ENCODE data around the gene OR6J1.

Gene OR6J1

GRCh38 chr14:22664261-22664660 lies 20.1 kb upstream of the OR6J1 start:
- Mint-ChIP-seq H3K4me3 (no peak overlapping the region), H3K27ac (no peak overlapping the region), H3K36me3 (ENCODE audit: low read depth) (no peaks in the 10 kb centered on the region), H3K27me3 (peaks cover 2% of the 10 kb centered on the region), H3K4me1 (ENCODE audit: low read depth) (no peaks in the 10 kb centered on the region), H3K9me3 (no peaks in the 10 kb centered on the region)
- intact Hi-C loops (cut with micrococcal nuclease), result no loop called here

GRCh38 chr14:22660654-22661053 lies 16.5 kb upstream of the OR6J1 start:
- H3K4me1 Mint-ChIP-seq (ENCODE audit: low read depth), result no peaks in the 10 kb centered on the region
- no peak overlapping the region for H3K4me3 Mint-ChIP-seq
- H3K27ac Mint-ChIP-seq, result no peak overlapping the region
- no peaks in the 10 kb centered on the region for H3K27me3 Mint-ChIP-seq
- H3K36me3 Mint-ChIP-seq (ENCODE audit: low read depth), result no peaks in the 10 kb centered on the region
- H3K9me3 Mint-ChIP-seq, result no peaks in the 10 kb centered on the region
- intact Hi-C loops (cut with micrococcal nuclease), result no loop called here

DNA sequence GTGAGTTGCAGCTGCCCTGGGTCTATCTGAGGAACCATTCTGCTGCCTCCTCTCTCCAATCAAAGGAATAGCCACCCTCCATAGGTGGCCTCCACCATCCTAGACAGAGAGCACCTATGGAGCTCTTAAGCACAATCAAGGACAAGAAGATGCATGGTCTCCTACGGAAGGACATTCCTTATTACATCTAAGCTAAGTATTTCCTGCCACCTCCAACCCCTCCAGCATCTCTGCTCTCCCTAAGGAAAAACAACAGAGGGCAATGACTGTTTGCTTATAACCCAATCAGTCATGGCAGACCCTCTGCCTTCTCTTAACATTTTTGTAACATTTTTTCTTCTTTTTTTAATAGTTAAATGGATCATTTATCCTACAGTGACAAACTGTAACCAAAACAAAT lies 14.8 kb upstream of the OR6J1 start:
- Mint-ChIP-seq H3K27me3 (no peaks in the 10 kb centered on the region), H3K4me3 (no peak overlapping the region), H3K36me3 (ENCODE audit: low read depth) (no peaks in the 10 kb centered on the region), H3K27ac (no peak overlapping the region), H3K4me1 (ENCODE audit: low read depth) (no peaks in the 10 kb centered on the region), H3K9me3 (no peaks in the 10 kb centered on the region)
- intact Hi-C loops (cut with micrococcal nuclease), result loop anchor here (1.0 to 2.0 kb wide), 2 partner anchors 160 to 194 kb away; no protein-coding TSS in a partner anchor

GRCh38 chr14:22657861-22658260 lies 13.7 kb upstream of the OR6J1 start:
- no peak overlapping the region for H3K4me3 Mint-ChIP-seq
- intact Hi-C loops (cut with micrococcal nuclease), result loop anchor here (1.0 to 2.0 kb wide), 2 partner anchors 161 to 195 kb away; no protein-coding TSS in a partner anchor
- no peaks in the 10 kb centered on the region for H3K9me3 Mint-ChIP-seq
- no peaks in the 10 kb centered on the region for H3K4me1 Mint-ChIP-seq (ENCODE audit: low read depth)
- H3K36me3 Mint-ChIP-seq (ENCODE audit: low read depth), result no peaks in the 10 kb centered on the region
- H3K27ac Mint-ChIP-seq, result no peak overlapping the region
- peaks cover 3% of the 10 kb centered on the region for H3K27me3 Mint-ChIP-seq

- Mint-ChIP-seq H3K27ac (no peak overlapping the region), H3K36me3 (ENCODE audit: low read depth) (no peaks in the 10 kb centered on the region), H3K4me1 (ENCODE audit: low read depth) (no peaks in the 10 kb centered on the region), H3K27me3 (peaks cover 5% of the 10 kb centered on the region), H3K4me3 (no peak overlapping the region), H3K9me3 (no peaks in the 10 kb centered on the region)
- intact Hi-C loops (cut with micrococcal nuclease), result no loop called here
Observed at GRCh38 chr14:22656945-22657731, 13.0 kb upstream of the OR6J1 start.

- no peaks in the 10 kb centered on the region for H3K4me1 Mint-ChIP-seq (ENCODE audit: low read depth)
- H3K4me3 Mint-ChIP-seq, result no peak overlapping the region
- H3K27ac Mint-ChIP-seq, result no peak overlapping the region
- H3K9me3 Mint-ChIP-seq, result no peaks in the 10 kb centered on the region
- H3K36me3 Mint-ChIP-seq (ENCODE audit: low read depth), result no peaks in the 10 kb centered on the region
- peaks cover 5% of the 10 kb centered on the region for H3K27me3 Mint-ChIP-seq
- intact Hi-C loops (cut with micrococcal nuclease), result no loop called here
Observed at GRCh38 chr14:22656226-22656625, 12.1 kb upstream of the OR6J1 start.

GRCh38 chr14:22653012-22653621 lies 9.0 kb upstream of the OR6J1 start:
- H3K9me3 Mint-ChIP-seq, result no peaks in the 10 kb centered on the region
- H3K36me3 Mint-ChIP-seq (ENCODE audit: low read depth), result no peaks in the 10 kb centered on the region
- H3K4me3 Mint-ChIP-seq, result no peak overlapping the region
- H3K27ac Mint-ChIP-seq, result no peak overlapping the region
- intact Hi-C loops (cut with micrococcal nuclease), result loop anchor here (1.0 to 2.0 kb wide), 2 partner anchors 83 to 96 kb away; no protein-coding TSS in a partner anchor
- H3K27me3 Mint-ChIP-seq, result peaks cover 8% of the 10 kb centered on the region
- no peaks in the 10 kb centered on the region for H3K4me1 Mint-ChIP-seq (ENCODE audit: low read depth)

GRCh38 chr14:22651586-22651985 lies 7.4 kb upstream of the OR6J1 start:
- Mint-ChIP-seq H3K27ac (no peak overlapping the region), H3K36me3 (ENCODE audit: low read depth) (no peaks in the 10 kb centered on the region), H3K9me3 (no peaks in the 10 kb centered on the region), H3K27me3 (peaks cover 8% of the 10 kb centered on the region), H3K4me1 (ENCODE audit: low read depth) (peaks cover 9% of the 10 kb centered on the region), H3K4me3 (no peak overlapping the region)
- intact Hi-C loops (cut with micrococcal nuclease), result no loop called here

DNA sequence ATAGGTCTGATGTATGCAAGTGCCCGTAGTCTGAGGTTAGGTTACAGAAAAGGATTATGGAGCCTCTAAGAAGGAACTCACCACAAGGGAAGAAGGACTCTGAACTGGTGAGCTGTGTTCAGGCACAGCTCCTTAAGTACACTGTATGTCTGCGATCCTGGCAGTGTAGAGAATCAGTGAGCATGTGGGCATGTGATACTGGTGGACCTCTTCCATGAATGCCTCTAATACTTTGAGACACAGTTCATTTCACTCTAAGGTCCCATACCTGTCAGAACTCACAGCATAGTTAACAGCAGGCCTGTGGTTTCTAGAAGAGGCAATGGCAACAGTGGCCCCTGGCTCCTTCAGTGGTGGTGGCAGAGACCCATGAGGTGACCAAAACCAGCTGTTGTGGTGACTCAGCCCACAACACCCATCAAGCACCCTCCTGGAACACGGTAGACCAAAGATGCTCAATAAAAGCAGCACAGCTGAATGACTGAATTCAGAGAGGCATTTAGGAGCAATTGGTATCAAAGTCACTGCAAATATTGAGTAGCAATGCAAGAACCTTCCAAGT lies 6.9 kb upstream of the OR6J1 start:
- intact Hi-C loops (cut with micrococcal nuclease), result no loop called here
- no peak overlapping the region for H3K27ac Mint-ChIP-seq
- H3K4me3 Mint-ChIP-seq, result no peak overlapping the region
- no peaks in the 10 kb centered on the region for H3K9me3 Mint-ChIP-seq
- no peaks in the 10 kb centered on the region for H3K36me3 Mint-ChIP-seq (ENCODE audit: low read depth)
- peaks cover 8% of the 10 kb centered on the region for H3K27me3 Mint-ChIP-seq
- H3K4me1 Mint-ChIP-seq (ENCODE audit: low read depth), result peaks cover 13% of the 10 kb centered on the region

GRCh38 chr14:22650046-22650739 lies 6.0 kb upstream of the OR6J1 start:
- no peak overlapping the region for H3K4me3 Mint-ChIP-seq

DNA sequence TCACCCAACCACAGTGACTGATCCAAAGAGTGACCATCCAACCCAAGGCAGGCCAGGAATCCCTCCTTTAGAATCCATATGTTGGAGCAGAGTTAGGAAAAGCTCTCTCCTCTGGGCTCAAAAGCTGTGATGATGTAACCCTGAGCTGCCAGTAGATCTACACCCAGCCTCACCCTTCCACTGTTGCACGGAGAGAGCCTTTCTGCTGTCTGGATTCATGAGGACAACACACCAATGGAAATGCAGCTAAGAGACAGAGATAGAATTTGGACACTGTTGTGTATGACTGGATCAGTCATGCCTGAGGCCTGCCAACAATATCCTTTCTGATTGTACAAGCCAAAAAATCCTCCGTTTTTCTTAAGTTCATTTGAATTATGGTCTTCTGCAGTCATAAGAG lies 4.4 kb upstream of the OR6J1 start:
- Mint-ChIP-seq H3K36me3 (ENCODE audit: low read depth) (no peaks in the 10 kb centered on the region), H3K27ac (no peak overlapping the region), H3K9me3 (no peaks in the 10 kb centered on the region), H3K4me3 (no peak overlapping the region), H3K4me1 (ENCODE audit: low read depth) (peaks cover 17% of the 10 kb centered on the region), H3K27me3 (peaks cover 23% of the 10 kb centered on the region)
- intact Hi-C loops (cut with micrococcal nuclease), result no loop called here

More at GRCh38 chr14:22650046-22650739, 6.0 kb upstream of the OR6J1 start:
- Mint-ChIP-seq H3K9me3 (no peaks in the 10 kb centered on the region), H3K4me1 (ENCODE audit: low read depth) (peaks cover 17% of the 10 kb centered on the region), H3K27me3 (peaks cover 9% of the 10 kb centered on the region), H3K36me3 (ENCODE audit: low read depth) (no peaks in the 10 kb centered on the region), H3K27ac (no peak overlapping the region)
- intact Hi-C loops (cut with micrococcal nuclease), result no loop called here

GRCh38 chr14:22646570-22647254 lies 2.6 kb upstream of the OR6J1 start:
- Mint-ChIP-seq H3K4me1 (ENCODE audit: low read depth) (peaks cover 17% of the 10 kb centered on the region), H3K36me3 (ENCODE audit: low read depth) (no peaks in the 10 kb centered on the region), H3K9me3 (no peaks in the 10 kb centered on the region), H3K27ac (no peak overlapping the region), H3K4me3 (no peak overlapping the region), H3K27me3 (peaks cover 23% of the 10 kb centered on the region)
- intact Hi-C loops (cut with micrococcal nuclease), result no loop called here

GRCh38 chr14:22641846-22642245 lies 2.3 kb downstream of the OR6J1 start:
- Mint-ChIP-seq H3K27me3 (peaks cover 25% of the 10 kb centered on the region), H3K4me3 (no peak overlapping the region), H3K36me3 (ENCODE audit: low read depth) (no peaks in the 10 kb centered on the region), H3K9me3 (no peaks in the 10 kb centered on the region), H3K27ac (no peak overlapping the region), H3K4me1 (ENCODE audit: low read depth) (peaks cover 11% of the 10 kb centered on the region)
- intact Hi-C loops (cut with micrococcal nuclease), result no loop called here

Data from dendritic cell treated with granulocyte-macrophage colony-stimulating factor and Interleukin-4, amounts not matched to agents 40 ng/mL and 50 ng/mL, for 4 days (primary cell).